ENCODE results near the gene BET1. TPM values are rescaled to one million over a fixed set of nuclear protein-coding genes. Genes with fewer than 3 reads are reported as not detected.

Gene BET1
- total and polyA plus RNA-seq, 9 of the 15 experiments (the other 6 are each of a cell fraction or from before 2014, with no cell fraction given): 15.8 to 190 (median 37.8) TPM

DNA sequence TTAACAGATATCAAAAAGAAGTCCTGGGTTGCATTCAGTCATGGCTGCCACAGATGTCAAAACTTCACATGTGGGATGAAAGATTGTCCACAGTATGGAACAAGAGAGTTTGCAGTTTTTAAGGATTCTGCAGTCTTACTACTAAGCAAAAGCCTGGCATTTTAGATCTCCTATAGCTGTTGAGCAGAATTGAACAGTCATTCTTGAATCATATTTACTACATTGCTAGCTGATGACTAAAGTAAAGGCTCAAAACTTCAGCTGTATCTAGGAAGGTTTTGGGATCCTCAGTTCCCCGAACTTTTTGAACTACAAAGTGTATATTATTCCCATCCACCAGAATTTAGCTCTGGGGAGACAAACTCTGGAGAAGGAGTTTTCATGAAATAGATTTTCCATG, 31.0 kb downstream of the BET1 start:
- intact Hi-C loops (cut with micrococcal nuclease): no loop called here
- 0% methylated on average over 1 of the region's 1 CpG for WGBS (ENCODE audit: insufficient coverage, low coverage, missing lambda C conversion rate)
- ATAC-seq (no peak), FAIRE-seq (no peak), DNase-seq (ENCODE audit: extremely low read depth in 1 of 4, low spot score in 3 of 4) (no peak)
- TF ChIP-seq ZBTB1 (CRISPR knock-in tag; IDR thresholded peaks at IDR 0.05; ENCODE audit: borderline replicate concordance, low read depth) (no peak), SMC3 (conservative IDR thresholded peaks at IDR 0.05; ENCODE audit: insufficient read depth, low read depth, low read length) (no peak), KDM2B (CRISPR knock-in tag; IDR thresholded peaks at IDR 0.05) (no peak), ZNF764 (CRISPR knock-in tag; IDR thresholded peaks at IDR 0.05; ENCODE audit: low read depth) (no peak), ZNF77 (CRISPR knock-in tag; IDR thresholded peaks at IDR 0.05) (no peak), BHLHE40 (IDR thresholded peaks at IDR 0.05; ENCODE audit: low read length) (no peak), KDM5B (IDR thresholded peaks at IDR 0.05; ENCODE audit: insufficient replicate concordance, low read depth, low read length) (no peak), BRD9 (IDR thresholded peaks at IDR 0.05; ENCODE audit: low read depth, partially characterized antibody) (no peak)
- TF ChIP-seq, protein P1, sequence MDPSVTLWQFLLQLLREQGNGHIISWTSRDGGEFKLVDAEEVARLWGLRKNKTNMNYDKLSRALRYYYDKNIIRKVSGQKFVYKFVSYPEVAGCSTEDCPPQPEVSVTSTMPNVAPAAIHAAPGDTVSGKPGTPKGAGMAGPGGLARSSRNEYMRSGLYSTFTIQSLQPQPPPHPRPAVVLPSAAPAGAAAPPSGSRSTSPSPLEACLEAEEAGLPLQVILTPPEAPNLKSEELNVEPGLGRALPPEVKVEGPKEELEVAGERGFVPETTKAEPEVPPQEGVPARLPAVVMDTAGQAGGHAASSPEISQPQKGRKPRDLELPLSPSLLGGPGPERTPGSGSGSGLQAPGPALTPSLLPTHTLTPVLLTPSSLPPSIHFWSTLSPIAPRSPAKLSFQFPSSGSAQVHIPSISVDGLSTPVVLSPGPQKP (CRISPR knock-in tag; IDR thresholded peaks at IDR 0.05): no peak
- TF ChIP-seq, protein P2, sequence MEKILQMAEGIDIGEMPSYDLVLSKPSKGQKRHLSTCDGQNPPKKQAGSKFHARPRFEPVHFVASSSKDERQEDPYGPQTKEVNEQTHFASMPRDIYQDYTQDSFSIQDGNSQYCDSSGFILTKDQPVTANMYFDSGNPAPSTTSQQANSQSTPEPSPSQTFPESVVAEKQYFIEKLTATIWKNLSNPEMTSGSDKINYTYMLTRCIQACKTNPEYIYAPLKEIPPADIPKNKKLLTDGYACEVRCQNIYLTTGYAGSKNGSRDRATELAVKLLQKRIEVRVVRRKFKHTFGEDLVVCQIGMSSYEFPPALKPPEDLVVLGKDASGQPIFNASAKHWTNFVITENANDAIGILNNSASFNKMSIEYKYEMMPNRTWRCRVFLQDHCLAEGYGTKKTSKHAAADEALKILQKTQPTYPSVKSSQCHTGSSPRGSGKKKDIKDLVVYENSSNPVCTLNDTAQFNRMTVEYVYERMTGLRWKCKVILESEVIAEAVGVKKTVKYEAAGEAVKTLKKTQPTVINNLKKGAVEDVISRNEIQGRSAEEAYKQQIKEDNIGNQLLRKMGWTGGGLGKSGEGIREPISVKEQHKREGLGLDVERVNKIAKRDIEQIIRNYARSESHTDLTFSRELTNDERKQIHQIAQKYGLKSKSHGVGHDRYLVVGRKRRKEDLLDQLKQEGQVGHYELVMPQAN (IDR thresholded peaks at IDR 0.05; ENCODE audit: borderline replicate concordance): no peak
- H3K9me3 ChIP-seq (replicated peaks; ENCODE audit: control insufficient read depth, insufficient read depth, low read depth, low read length): no peaks in the 10 kb centered on the region
- H3K27me3 ChIP-seq (ENCODE audit: control insufficient read depth in 2 of 2, insufficient read depth in 2 of 2, low read length in 2 of 2): no peaks in the 10 kb centered on the region
- CTCF ChIA-PET (ENCODE audit: low intra/inter-chr PET ratio): no interaction called here
- H2AFZ ChIP-seq (ENCODE audit: low read depth, low read length): no peak overlapping the region
- no peak overlapping the region for H3K27ac ChIP-seq (ENCODE audit: extremely low read depth, low read depth, low read length)
- H3K4me2 ChIP-seq (ENCODE audit: insufficient read depth, low read length): no peak overlapping the region
- in situ Hi-C loops (cut with MboI): no loop called here
- POLR2A ChIA-PET: no interaction called here
- H3K36me3 ChIP-seq (ENCODE audit: control insufficient read depth, insufficient read depth, low read length): no peaks in the 10 kb centered on the region
- H3K4me1 ChIP-seq (replicated peaks in 1 of 2; ENCODE audit: control insufficient read depth in 2 of 2, insufficient read depth in 2 of 2, low read length in 2 of 2): no peaks in the 10 kb centered on the region
- H3K79me2 ChIP-seq (ENCODE audit: control insufficient read depth, insufficient read depth, low read length): no peaks in the 10 kb centered on the region
- BruUV-seq (replicated peaks): no TSS peak
- H3K9ac ChIP-seq (ENCODE audit: insufficient read depth in 1 of 2, low read depth in 2 of 2, low read length in 2 of 2): no peak overlapping the region
- no peaks in the 10 kb centered on the region for H4K20me1 ChIP-seq (replicated peaks; ENCODE audit: control insufficient read depth, insufficient read depth, low read length)
- no peaks in the 10 kb centered on the region for H3K9me1 ChIP-seq (ENCODE audit: control insufficient read depth, insufficient read depth, low read length)
- H3K4me3 ChIP-seq: no peak overlapping the region
